Measurements from ENCODE around the gene DAPP1.
"Not testable (repeated sequence)": the region's sequence is repeated elsewhere in the genome, so short reads cannot be mapped to it uniquely, and the experiment has no call there.

DAPP1 gene, protein sequence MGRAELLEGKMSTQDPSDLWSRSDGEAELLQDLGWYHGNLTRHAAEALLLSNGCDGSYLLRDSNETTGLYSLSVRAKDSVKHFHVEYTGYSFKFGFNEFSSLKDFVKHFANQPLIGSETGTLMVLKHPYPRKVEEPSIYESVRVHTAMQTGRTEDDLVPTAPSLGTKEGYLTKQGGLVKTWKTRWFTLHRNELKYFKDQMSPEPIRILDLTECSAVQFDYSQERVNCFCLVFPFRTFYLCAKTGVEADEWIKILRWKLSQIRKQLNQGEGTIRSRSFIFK

DNA sequence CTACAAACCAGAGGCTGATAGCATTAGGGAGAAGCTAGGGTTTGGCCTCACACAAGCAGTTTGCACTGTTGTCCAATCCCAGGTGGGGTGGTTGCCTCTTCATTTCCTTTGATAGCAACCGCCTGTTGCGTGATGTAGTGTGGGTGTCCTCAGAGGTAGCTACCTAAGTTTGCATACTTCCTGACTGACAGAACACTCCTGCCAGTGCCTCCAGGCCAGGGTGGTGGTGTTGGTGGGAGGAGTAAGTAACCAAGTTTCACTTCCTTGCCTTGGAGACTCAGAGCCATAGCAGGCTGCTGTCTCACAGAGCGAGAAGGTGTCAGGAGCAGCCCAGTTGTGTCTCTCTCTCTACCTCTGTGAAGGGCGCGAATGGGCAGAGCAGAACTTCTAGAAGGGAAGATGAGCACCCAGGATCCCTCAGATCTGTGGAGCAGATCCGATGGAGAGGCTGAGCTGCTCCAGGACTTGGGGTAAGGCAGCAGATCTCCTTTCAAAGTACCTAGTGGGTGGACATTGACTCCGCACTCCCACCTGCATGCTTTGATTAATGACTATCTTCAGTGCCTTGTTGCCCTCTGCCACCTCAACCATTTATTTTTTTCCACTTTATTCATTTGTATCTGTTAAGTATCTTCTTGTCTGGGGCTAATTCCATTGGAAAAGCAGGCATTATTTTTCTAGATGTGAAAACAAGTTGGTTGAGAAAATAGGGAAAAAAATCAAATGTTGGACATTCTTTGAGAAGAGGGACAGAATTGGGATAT, at the start of gene DAPP1:
Gene DAPP1, plus strand, starts transcription at position 283 of the 764 bp plus-strand sequence. Its CDS starts 87 bp downstream, at position 370.
- Histone ChIP-seq H3K27me3 (ENCODE audit: control insufficient read depth, insufficient read depth, low read length) (no peaks in the 10 kb centered on the region), H3K27ac (ENCODE audit: low read length) (no peak within 1 kb of the TSS), H3K4me1 (ENCODE audit: control insufficient read depth, low read depth, low read length) (no peaks in the 10 kb centered on the region), H3K9ac (ENCODE audit: low read length) (no peak within 1 kb of the TSS), H3K9me3 (ENCODE audit: control insufficient read depth, low read depth, low read length) (no peaks in the 10 kb centered on the region), H3K4me3 (ENCODE audit: low read length) (no peak within 1 kb of the TSS), H3K36me3 (ENCODE audit: control insufficient read depth, low read depth, low read length) (no peaks in the 10 kb centered on the region)

DNA sequence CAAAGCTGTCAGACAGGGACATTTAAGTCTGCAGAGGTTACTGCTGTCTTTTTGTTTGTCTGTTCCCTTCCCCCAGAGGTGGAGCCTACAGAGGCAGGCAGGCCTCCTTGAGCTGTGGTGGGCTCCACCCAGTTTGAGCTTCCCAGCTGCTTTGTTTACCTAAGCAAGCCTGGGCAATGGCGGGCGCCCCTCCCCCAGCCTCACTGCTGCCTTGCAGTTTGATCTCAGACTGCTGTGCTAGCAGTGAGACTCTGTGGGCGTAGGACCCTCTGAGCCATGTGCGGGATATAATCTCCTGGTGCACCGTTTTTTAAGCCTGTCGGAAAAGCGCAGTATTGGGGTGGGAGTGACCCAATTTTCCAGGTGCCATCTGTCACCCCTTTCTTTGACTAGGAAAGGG, 45.8 kb upstream of the DAPP1 start:
- not testable (repeated sequence) for H3K9ac ChIP-seq (ENCODE audit: low read length); H3K27me3 ChIP-seq (ENCODE audit: control insufficient read depth, insufficient read depth, low read length); H3K9me3 ChIP-seq (ENCODE audit: control insufficient read depth, low read depth, low read length); H3K27ac ChIP-seq (ENCODE audit: low read length); H3K36me3 ChIP-seq (ENCODE audit: control insufficient read depth, low read depth, low read length); H3K4me1 ChIP-seq (ENCODE audit: control insufficient read depth, low read depth, low read length); H3K4me3 ChIP-seq (ENCODE audit: low read length)

DNA sequence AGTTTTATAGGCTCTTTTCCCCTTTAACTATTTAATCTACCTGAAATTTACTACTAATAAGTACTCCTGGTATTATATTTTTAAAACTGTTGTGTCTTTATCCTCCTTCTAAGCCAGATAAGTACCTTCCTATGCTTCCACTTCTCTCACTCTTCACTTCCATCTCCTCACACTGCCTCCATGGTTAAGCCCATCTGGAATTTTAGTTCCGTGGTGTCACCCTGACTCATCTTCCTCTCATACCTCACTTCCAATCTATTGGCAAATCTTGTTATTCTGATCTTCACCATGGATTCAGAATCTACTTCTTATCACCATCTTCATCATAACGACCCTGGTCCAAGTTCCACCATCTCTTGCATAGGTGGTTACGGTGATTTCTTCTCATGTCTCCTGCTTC, 32.7 kb upstream of the DAPP1 start:
- no peaks in the 10 kb centered on the region for H3K27me3 ChIP-seq (ENCODE audit: control insufficient read depth, insufficient read depth, low read length)
- no peaks in the 10 kb centered on the region for H3K36me3 ChIP-seq (ENCODE audit: control insufficient read depth, low read depth, low read length)
- H3K9me3 ChIP-seq (ENCODE audit: control insufficient read depth, low read depth, low read length), result no peaks in the 10 kb centered on the region
- no peaks in the 10 kb centered on the region for H3K4me1 ChIP-seq (ENCODE audit: control insufficient read depth, low read depth, low read length)
- H3K9ac ChIP-seq (ENCODE audit: low read length), result no peak overlapping the region
- no peak overlapping the region for H3K27ac ChIP-seq (ENCODE audit: low read length)
- no peak overlapping the region for H3K4me3 ChIP-seq (ENCODE audit: low read length)

DNA sequence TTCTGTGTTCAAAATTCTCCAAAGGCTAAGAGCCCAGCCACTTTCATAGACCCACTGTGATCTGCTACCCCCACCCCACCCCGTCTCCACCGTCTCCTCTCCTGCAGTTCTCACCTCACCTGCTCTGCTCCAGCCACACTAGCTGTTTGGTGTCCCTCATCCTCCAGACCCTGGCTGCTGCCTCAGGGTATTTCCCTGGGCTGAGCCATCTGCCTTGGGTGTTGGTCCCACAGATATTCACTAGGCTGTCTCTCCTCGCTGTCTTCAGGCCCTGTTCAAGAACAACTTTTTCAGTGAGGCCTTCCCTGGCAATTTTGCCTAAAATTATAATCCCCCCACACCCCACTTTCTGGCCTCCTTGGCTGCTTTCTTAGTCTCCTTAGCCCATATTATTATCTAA, 31.8 kb upstream of the DAPP1 start:
- Histone ChIP-seq H3K4me3 (ENCODE audit: low read length) (no peak overlapping the region), H3K27me3 (ENCODE audit: control insufficient read depth, insufficient read depth, low read length) (no peaks in the 10 kb centered on the region), H3K27ac (ENCODE audit: low read length) (no peak overlapping the region), H3K36me3 (ENCODE audit: control insufficient read depth, low read depth, low read length) (no peaks in the 10 kb centered on the region), H3K9me3 (ENCODE audit: control insufficient read depth, low read depth, low read length) (no peaks in the 10 kb centered on the region), H3K9ac (ENCODE audit: low read length) (no peak overlapping the region), H3K4me1 (ENCODE audit: control insufficient read depth, low read depth, low read length) (no peaks in the 10 kb centered on the region)

DNA sequence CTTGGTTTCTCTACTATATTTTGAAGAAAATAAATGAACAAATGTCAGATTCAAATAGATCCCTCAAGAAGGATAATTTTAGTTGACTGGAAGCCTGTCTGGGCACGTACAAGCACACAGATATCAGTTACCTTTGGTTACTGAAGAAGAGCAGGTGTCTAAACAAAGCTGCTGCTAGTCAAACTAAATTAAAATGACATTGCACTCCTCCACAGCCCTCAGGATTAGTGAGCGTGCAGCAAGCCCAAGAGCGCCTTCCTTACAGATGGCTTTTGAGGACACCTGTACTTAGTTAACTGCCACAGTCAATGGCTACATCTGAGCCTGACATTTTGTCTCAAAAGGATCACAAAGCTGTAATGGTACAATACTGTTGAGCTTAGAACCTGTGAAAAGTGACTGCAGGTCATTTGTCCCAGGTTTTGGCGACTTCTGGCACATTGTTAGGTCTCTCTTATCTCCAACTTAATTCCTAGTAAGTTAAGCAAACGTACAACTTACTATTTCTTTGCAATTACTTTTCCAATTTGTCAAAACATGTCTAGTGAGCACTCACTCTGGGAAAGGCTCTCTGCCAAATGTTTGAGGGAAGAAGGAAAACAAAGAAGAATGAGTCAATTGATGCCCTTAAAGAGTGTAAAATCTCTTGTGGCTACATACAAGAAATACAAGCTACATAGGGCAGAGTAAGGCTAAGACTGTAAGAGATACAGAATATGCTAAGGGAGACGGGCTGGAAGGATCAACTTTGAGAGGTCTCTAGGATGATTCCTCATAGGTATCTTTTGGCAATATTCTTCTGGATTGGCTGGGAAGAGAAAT, 25.6 kb upstream of the DAPP1 start:
- H3K36me3 ChIP-seq (ENCODE audit: control insufficient read depth, low read depth, low read length), result no peaks in the 10 kb centered on the region
- no peak overlapping the region for H3K4me3 ChIP-seq (ENCODE audit: low read length)
- H3K9me3 ChIP-seq (ENCODE audit: control insufficient read depth, low read depth, low read length), result no peaks in the 10 kb centered on the region
- H3K27me3 ChIP-seq (ENCODE audit: control insufficient read depth, insufficient read depth, low read length), result no peaks in the 10 kb centered on the region
- H3K27ac ChIP-seq (ENCODE audit: low read length), result no peak overlapping the region
- no peak overlapping the region for H3K9ac ChIP-seq (ENCODE audit: low read length)
- H3K4me1 ChIP-seq (ENCODE audit: control insufficient read depth, low read depth, low read length), result no peaks in the 10 kb centered on the region

DNA sequence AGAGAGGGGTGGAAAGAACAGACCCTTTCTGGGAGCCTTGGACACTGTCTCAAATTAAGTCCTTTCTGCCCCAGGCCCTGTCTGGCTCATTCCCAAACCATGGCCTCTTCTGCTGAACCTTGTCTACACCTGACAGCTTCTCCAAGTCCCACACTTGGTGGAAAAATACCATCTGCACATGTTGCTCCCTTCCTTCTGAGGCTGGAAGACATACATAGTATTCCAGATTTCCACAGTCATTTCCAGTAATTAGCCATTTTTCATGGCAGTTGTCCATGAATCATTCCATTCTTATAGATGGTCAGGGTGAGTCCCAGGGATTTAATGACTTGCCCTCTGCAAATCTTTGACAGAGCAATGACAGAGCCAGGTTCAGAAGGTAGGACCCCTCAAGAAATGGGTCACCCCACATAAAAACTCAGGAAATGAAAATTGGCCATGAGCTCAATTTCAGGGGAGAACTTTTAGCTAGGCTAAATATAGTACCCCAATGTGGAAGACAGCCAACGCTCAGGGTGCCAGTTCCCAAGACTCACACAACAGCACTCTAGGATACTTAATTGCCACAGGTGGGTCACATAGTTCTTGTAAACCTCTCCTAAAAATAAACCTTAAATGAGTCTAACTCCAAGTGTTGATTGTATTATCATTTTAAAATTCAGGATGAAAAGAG, 16.2 kb upstream of the DAPP1 start:
- H3K27me3 ChIP-seq (ENCODE audit: control insufficient read depth, insufficient read depth, low read length), result no peaks in the 10 kb centered on the region
- no peak overlapping the region for H3K9ac ChIP-seq (ENCODE audit: low read length)
- peaks cover 8% of the 10 kb centered on the region for H3K9me3 ChIP-seq (ENCODE audit: control insufficient read depth, low read depth, low read length)
- no peaks in the 10 kb centered on the region for H3K4me1 ChIP-seq (ENCODE audit: control insufficient read depth, low read depth, low read length)
- H3K4me3 ChIP-seq (ENCODE audit: low read length), result no peak overlapping the region
- no peak overlapping the region for H3K27ac ChIP-seq (ENCODE audit: low read length)
- no peaks in the 10 kb centered on the region for H3K36me3 ChIP-seq (ENCODE audit: control insufficient read depth, low read depth, low read length)

DNA sequence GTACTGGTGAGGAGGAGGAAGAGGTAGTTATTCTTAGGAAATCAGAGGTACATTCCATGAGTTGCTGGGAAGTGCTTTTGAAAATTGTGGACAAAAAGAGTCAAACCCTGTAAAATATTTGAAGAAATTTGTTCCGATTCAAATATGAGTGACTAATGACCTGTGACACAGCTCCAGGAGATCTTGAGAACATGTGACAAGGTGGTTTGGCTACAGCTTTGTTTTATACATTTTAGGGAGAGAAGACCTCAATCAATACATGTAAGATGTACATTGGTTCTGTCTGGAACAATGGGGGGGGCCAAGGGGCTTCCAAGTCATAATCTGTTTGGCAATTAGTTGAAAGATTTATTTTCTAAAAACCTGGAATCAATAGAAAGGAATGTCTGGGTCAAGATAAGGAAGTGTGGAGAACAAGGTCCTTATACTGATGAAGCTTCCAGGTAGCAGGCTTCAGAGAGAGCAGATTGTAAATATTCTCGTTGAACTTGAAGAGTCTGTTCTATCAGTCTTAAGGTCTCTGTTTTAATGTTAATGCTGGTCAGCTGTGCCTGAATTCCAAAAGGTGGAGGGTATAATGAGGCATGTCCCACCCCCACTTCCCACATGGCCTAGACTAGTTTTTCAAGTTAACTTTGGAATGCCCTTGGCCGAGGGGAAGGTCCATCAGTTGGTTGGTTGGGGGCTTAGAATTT, 15.5 kb upstream of the DAPP1 start:
- no peaks in the 10 kb centered on the region for H3K27me3 ChIP-seq (ENCODE audit: control insufficient read depth, insufficient read depth, low read length)
- peaks cover 8% of the 10 kb centered on the region for H3K9me3 ChIP-seq (ENCODE audit: control insufficient read depth, low read depth, low read length)
- no peaks in the 10 kb centered on the region for H3K36me3 ChIP-seq (ENCODE audit: control insufficient read depth, low read depth, low read length)
- no peak overlapping the region for H3K4me3 ChIP-seq (ENCODE audit: low read length)
- H3K27ac ChIP-seq (ENCODE audit: low read length), result no peak overlapping the region
- H3K4me1 ChIP-seq (ENCODE audit: control insufficient read depth, low read depth, low read length), result no peaks in the 10 kb centered on the region
- no peak overlapping the region for H3K9ac ChIP-seq (ENCODE audit: low read length)

DNA sequence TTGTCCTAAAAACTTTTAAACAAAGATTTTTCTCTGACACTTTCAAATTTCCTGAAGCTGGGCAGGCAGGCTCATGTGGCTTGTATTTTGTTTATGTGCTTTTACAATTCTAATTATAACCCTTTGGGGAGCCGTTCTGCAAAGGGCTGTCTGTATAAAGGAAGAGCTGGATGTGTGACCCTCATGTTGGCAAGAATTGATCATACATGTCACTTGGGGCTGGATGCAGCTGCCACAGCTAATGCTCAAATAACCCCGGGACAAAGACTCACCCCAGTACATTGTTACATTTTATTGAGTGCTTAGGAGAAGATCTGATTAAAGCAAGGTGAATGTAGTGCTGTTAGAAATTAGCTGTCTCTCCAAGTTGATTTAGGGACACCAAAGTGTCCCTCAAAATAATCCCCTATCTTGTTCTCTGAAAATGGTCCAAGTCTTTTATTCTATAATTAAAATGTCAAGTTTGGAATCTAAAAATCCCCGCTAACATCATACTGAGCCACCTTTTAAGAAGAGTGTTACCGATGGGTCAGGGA, 13.0 kb upstream of the DAPP1 start:
- Histone ChIP-seq H3K4me1 (ENCODE audit: control insufficient read depth, low read depth, low read length) (no peaks in the 10 kb centered on the region), H3K27ac (ENCODE audit: low read length) (no peak overlapping the region), H3K9ac (ENCODE audit: low read length) (no peak overlapping the region), H3K4me3 (ENCODE audit: low read length) (no peak overlapping the region), H3K9me3 (ENCODE audit: control insufficient read depth, low read depth, low read length) (peaks cover 2% of the 10 kb centered on the region), H3K36me3 (ENCODE audit: control insufficient read depth, low read depth, low read length) (no peaks in the 10 kb centered on the region), H3K27me3 (ENCODE audit: control insufficient read depth, insufficient read depth, low read length) (no peaks in the 10 kb centered on the region)

DNA sequence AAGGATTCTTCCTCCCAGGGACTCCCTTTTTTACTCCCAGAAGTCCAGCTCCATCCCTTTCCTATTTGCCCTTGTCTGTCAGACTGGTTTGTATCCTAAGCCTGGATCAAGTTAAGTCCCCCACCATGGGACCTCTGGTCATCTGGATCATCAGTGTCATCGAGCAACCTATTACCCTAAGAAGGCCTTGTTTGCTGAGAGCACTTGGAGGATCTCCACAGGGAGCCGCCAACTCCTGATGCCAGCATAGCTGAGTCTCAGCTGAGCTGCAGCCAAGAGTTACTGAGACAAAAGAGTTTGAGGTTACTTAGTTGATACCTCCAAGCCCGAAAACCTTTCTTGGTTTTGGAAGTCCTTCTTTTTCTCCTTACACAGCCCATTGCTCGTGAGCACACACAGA, 10.1 kb upstream of the DAPP1 start:
- H3K9me3 ChIP-seq (ENCODE audit: control insufficient read depth, low read depth, low read length), result no peaks in the 10 kb centered on the region
- no peaks in the 10 kb centered on the region for H3K27me3 ChIP-seq (ENCODE audit: control insufficient read depth, insufficient read depth, low read length)
- H3K4me1 ChIP-seq (ENCODE audit: control insufficient read depth, low read depth, low read length), result no peaks in the 10 kb centered on the region
- no peak overlapping the region for H3K27ac ChIP-seq (ENCODE audit: low read length)
- no peaks in the 10 kb centered on the region for H3K36me3 ChIP-seq (ENCODE audit: control insufficient read depth, low read depth, low read length)
- H3K9ac ChIP-seq (ENCODE audit: low read length), result no peak overlapping the region
- no peak overlapping the region for H3K4me3 ChIP-seq (ENCODE audit: low read length)

DNA sequence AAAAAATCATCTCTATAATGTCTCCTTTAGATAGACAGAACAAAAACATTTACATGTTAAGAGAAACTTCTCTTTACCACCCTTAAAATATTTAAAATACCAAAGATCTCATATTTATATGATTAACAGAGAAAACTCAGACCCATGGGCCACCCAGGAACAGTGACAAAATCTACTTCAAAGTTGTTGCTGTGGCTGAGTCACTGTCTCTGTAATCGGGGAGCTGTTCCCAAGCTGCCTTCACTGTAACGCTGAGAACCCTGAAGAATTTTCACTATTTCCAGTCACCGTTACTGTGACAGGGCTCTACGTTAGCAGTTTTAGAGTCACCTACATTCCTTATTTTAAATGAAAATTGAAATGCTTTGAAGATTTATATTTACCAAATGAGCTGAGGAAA, 9.0 kb upstream of the DAPP1 start:
- Histone ChIP-seq H3K9me3 (ENCODE audit: control insufficient read depth, low read depth, low read length) (no peaks in the 10 kb centered on the region), H3K36me3 (ENCODE audit: control insufficient read depth, low read depth, low read length) (no peaks in the 10 kb centered on the region), H3K27me3 (ENCODE audit: control insufficient read depth, insufficient read depth, low read length) (no peaks in the 10 kb centered on the region), H3K9ac (ENCODE audit: low read length) (no peak overlapping the region), H3K4me3 (ENCODE audit: low read length) (no peak overlapping the region), H3K27ac (ENCODE audit: low read length) (no peak overlapping the region), H3K4me1 (ENCODE audit: control insufficient read depth, low read depth, low read length) (no peaks in the 10 kb centered on the region)

Measured in iPS-18a (cell line).